Lower leg skin (tissue), 3 donors: Measurements from ENCODE around the gene ZSCAN16.
"Not testable (repeated sequence)": the region's sequence is repeated elsewhere in the genome, so short reads cannot be mapped to it uniquely, and the experiment has no call there.

ENCODE experiments used
- CTCF ChIP-seq, 3 donors: fragments of 450-650 bp; IDR thresholded peaks; one replicate each; pipeline ENCODE4 v1.5.1; 2016; ENCODE audit warnings: antibody characterized with exemption in 3 of 3, mild to moderate bottlenecking in 3 of 3, moderate library complexity in 2 of 3
- POLR2A ChIP-seq, 2 donors: fragments of 450-650 bp; IDR thresholded peaks; one replicate each; pipeline ENCODE4 v1.6.1; 2016 to 2017; ENCODE audit warnings: antibody characterized with exemption in 2 of 2, mild to moderate bottlenecking in 1 of 2, moderate library complexity in 1 of 2

- TF ChIP-seq CTCF, POLR2A (IDR thresholded peaks at IDR 0.05): not testable (repeated sequence)
Observed at GRCh38 chr6:28102222-28102621, 22.2 kb upstream of the ZSCAN16 start.
